ENCODE results near the gene TDP1.
A peak's percentile ranks its signal among the peaks of the same experiment; 100 is the strongest.

Gene TDP1

GRCh38 chr14:89936654-89937185 is 19.0 kb upstream of the TDP1 start:
- no peak for DNase-seq

GRCh38 chr14:89941830-89942377 is 13.8 kb upstream of the TDP1 start:
- no peak for DNase-seq

GRCh38 chr14:89947344-89947743 is 8.4 kb upstream of the TDP1 start:
- DNase-seq, result no peak

GRCh38 chr14:89952576-89952975 is 3.2 kb upstream of the TDP1 start:
- DNase-seq, result no peak

- DNase-seq, result no peak
These were observed 2.1 kb upstream of the TDP1 start for GRCh38 chr14:89953602-89954001.

- DNase-seq, result peak; percentile 90
These were observed 1.4 kb upstream of the TDP1 start, which contains the start of gene EFCAB11 for GRCh38 chr14:89954070-89955021. Gene EFCAB11 (minus strand): TSS chr14:89954730. CDS start chr14:89954660, 70 bp downstream.

GRCh38 chr14:89955022-89955744 is 544 bp upstream of the TDP1 start:
- peak; percentile 84 for DNase-seq

- no peak for DNase-seq
These were observed 908 bp downstream of the TDP1 start for GRCh38 chr14:89956661-89957009.

- no peak for DNase-seq
These were observed 1.6 kb downstream of the TDP1 start for GRCh38 chr14:89957376-89957775.

- DNase-seq, result no peak
These were observed 2.1 kb downstream of the TDP1 start for GRCh38 chr14:89957791-89958190.

- no peak for DNase-seq
These were observed 3.2 kb downstream of the TDP1 start for GRCh38 chr14:89958966-89959365.

- no peak for DNase-seq
These were observed 4.2 kb downstream of the TDP1 start for GRCh38 chr14:89959853-89960445.

- DNase-seq, result no peak
These were observed 5.2 kb downstream of the TDP1 start for GRCh38 chr14:89960914-89961313.

GRCh38 chr14:89963288-89963978 is 7.7 kb downstream of the TDP1 start:
- no peak for DNase-seq

- DNase-seq, result no peak
These were observed 10.1 kb downstream of the TDP1 start for GRCh38 chr14:89965839-89966238.

GRCh38 chr14:89973234-89973823 is 17.6 kb downstream of the TDP1 start:
- peak; percentile 26 for DNase-seq

GRCh38 chr14:89977668-89978067 is 21.9 kb downstream of the TDP1 start:
- no peak for DNase-seq

GRCh38 chr14:89978656-89979055 is 22.9 kb downstream of the TDP1 start:
- no peak for DNase-seq

GRCh38 chr14:89983375-89983774 is 27.6 kb downstream of the TDP1 start:
- DNase-seq, result no peak

GRCh38 chr14:89986462-89987160 is 30.9 kb downstream of the TDP1 start:
- DNase-seq, result no peak

- no peak for DNase-seq
These were observed 31.4 kb downstream of the TDP1 start for GRCh38 chr14:89987161-89987475.

Measured in right kidney (tissue), 1 donor.